ENCODE measurements around the gene ITGB3BP. TPM values are rescaled to one million over a fixed set of nuclear protein-coding genes. Genes with fewer than 3 reads are reported as not detected.
"Not testable (repeated sequence)": the region's sequence is repeated elsewhere in the genome, so short reads cannot be mapped to it uniquely, and the experiment has no call there.

The ITGB3BP gene
- total RNA-seq, 1 experiment from 2014 or later, result 51.5 TPM

DNA sequence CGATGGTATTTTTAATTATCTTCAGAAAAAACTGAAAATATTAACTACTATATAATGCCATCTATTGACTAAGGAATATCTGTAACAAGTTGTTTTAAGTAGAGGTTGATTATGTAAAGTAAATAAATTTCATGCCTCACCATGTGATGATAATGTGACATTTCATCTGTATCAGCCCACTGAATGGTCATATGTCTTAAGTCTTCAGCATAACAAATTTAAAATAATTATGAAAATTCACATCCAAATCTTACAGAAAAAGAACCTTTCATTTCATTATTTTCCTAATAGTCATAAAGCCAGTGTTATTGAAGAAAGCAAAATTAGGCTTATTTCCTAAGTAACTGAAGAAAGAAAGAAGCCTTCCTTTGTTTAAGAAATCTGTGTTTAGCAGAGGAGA is 72.6 kb downstream of the ITGB3BP start:
- in situ Hi-C loops (cut with HindIII; ENCODE audit: low pct_unique_long_range_greater_than_20kb, low sequenced_read_pairs), result no loop called here
- DNase-seq (ENCODE audit: low read depth, low spot score), result peak; percentile 68

DNA sequence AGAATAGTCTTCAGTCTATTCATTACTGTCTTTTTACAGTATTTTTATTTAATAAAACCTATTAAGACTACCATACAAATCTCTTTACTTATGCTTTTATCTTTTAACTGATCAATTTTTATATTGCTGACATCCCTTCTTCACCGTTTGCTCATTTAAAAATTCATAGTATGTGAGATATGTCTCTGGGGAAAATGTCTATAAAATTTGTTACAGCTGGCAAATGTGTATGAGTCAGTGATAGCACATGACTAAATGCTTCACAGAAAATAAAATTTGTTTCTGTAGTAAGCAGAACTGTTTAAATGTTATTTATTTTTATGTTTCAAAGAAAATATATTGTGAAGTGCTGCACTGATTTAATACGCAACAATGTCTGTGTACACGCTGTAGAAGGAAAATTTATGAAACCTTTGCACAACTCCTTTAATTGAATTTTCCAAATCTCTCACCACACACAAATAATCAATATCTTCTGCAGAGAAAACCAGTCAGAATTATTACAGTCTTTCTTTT is 74.2 kb downstream of the ITGB3BP start:
- in situ Hi-C loops (cut with HindIII; ENCODE audit: low pct_unique_long_range_greater_than_20kb, low sequenced_read_pairs), result no loop called here

DNA sequence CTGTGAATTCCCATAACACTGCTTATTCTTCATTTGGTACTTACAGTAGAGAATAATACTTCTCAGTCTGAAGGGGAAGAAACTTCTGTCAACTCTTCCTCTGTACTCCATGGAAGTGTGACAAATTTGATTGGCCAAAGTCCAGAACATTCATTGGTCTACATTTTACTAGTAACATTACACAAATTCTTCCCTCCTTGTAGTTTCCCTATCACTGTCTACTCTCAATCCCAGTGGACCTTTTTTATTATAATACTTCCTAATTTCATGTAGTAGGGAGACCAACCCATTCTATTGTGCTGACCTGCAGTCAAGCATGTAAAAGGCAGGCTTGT is 80.9 kb downstream of the ITGB3BP start:
- in situ Hi-C loops (cut with HindIII; ENCODE audit: low pct_unique_long_range_greater_than_20kb, low sequenced_read_pairs), result no loop called here
- DNase-seq (ENCODE audit: low read depth, low spot score), result no peak

More for the DNA sequence above, 74.2 kb downstream of the ITGB3BP start:
- no peak for DNase-seq (ENCODE audit: low read depth, low spot score)

DNA sequence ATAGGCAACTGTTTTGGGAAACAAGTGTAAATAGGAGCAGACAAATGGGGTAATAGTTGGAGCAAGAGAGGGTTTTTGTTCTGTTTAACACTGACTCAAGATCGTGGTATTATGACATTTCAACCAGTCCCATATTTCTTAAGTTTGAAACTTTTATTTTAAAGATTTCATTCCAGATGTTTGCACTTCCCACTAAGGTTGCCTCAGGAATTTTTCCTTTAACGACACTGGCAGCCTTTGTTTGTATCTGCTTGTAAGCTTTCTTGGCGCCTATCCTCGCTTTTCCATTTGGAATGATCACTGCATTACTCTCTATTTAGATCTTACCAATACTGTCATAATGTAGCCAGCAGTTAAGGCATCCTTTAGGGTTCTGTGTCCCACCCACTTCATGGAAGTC is 87.9 kb downstream of the ITGB3BP start:
- DNase-seq (ENCODE audit: low read depth, low spot score), result no peak
- in situ Hi-C loops (cut with HindIII; ENCODE audit: low pct_unique_long_range_greater_than_20kb, low sequenced_read_pairs), result no loop called here

DNA sequence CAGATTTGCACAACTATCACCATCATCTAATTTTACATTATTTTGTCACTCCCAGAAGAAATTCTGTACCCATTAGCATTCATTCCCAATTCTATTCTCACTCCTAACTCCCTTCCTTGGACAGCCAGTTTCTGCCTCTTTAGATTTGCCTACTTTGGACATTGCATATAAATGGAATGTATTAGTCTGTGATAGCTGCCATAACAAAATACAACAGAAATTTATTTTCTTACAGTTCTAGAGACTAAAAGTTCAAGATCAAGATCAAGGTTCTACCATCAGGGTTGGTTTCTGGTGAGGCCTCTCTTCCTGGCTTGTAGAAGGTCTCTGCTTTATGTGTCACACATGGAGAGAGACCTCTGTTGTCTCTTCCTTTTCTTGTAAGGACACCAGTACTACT is 93.7 kb downstream of the ITGB3BP start:
- no peak for DNase-seq (ENCODE audit: low read depth, low spot score)
- in situ Hi-C loops (cut with HindIII; ENCODE audit: low pct_unique_long_range_greater_than_20kb, low sequenced_read_pairs), result no loop called here

DNA sequence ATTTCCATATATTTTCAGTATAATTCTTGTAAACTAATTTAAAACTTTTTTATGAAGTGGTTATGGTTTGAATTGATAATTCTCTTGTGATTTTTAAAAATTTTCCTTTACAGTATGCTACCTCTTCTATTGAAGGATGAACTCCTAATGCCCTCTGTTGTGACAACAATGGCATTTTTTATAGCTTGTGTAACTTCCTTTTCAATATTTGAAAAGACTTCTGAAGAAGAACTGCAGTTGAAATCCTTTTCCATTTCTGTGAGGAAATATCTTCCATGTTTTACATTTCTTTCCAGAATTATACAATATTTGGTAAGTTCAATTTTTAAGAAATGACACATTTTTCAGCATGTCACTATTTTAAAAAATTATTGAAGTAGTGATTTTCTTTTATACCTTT is 94.2 kb downstream of the ITGB3BP start:
- in situ Hi-C loops (cut with HindIII; ENCODE audit: low pct_unique_long_range_greater_than_20kb, low sequenced_read_pairs), result no loop called here
- DNase-seq (ENCODE audit: low read depth, low spot score), result no peak

DNA sequence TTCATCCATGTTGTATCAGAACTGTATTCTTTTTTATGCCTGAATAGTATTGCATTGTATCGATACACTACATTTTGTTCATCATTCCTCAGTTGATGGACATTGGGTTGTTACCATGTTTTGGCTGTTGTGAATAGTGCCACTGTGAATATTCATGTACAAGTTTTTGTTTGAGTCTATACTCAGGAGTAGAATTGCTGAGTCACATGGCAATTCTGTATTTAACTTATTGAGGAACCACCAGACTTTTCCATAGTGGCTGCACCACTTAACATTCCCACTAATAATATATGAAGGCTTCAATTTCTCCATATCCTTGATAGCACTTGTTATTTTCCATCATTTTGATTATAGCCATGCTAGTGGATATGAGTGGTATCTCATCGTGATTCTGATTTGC is 99.4 kb downstream of the ITGB3BP start:
- in situ Hi-C loops (cut with HindIII; ENCODE audit: low pct_unique_long_range_greater_than_20kb, low sequenced_read_pairs), result no loop called here
- no peak for DNase-seq (ENCODE audit: low read depth, low spot score)

DNA sequence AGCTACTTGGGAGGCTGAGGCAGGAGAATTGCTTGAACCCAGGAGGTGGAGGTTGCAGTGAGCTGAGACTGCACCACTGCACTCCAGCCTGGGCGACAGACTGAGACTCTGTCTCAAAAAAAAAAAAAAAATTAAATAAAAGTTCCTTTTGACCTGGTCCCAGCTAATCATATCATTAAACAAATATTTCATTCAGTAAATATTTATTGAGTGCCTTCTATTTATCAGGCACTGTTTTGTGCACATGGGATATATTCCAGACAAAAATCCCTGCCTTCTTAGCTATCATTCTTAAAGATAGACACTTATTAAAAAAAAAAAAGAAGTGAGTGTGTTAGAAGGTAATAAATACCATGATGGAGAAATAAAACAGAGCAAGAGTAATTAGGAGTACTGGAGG is 102.3 kb downstream of the ITGB3BP start:
- in situ Hi-C loops (cut with HindIII; ENCODE audit: low pct_unique_long_range_greater_than_20kb, low sequenced_read_pairs); DNase-seq (ENCODE audit: low read depth, low spot score): not testable (repeated sequence)

DNA sequence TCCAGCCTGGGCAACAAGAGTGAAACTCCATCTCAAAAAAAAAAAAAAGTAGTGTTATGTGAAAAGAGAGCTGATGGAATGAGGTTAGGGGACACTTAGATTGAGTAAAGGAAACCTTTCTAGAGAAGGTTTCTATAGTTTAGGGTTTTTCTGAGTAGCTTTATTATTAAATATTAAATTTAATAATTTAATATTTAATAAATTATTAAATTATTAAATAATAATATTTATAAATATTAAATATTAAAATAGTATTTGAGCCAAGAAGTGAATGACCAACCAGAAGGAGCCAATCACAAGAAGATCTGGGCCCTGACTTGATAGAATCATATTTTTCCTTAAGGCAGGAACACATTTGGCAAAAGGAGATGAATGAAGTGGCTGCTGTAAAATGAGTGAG is 104.9 kb downstream of the ITGB3BP start:
- DNase-seq (ENCODE audit: low read depth, low spot score), result no peak
- in situ Hi-C loops (cut with HindIII; ENCODE audit: low pct_unique_long_range_greater_than_20kb, low sequenced_read_pairs), result no loop called here

DNA sequence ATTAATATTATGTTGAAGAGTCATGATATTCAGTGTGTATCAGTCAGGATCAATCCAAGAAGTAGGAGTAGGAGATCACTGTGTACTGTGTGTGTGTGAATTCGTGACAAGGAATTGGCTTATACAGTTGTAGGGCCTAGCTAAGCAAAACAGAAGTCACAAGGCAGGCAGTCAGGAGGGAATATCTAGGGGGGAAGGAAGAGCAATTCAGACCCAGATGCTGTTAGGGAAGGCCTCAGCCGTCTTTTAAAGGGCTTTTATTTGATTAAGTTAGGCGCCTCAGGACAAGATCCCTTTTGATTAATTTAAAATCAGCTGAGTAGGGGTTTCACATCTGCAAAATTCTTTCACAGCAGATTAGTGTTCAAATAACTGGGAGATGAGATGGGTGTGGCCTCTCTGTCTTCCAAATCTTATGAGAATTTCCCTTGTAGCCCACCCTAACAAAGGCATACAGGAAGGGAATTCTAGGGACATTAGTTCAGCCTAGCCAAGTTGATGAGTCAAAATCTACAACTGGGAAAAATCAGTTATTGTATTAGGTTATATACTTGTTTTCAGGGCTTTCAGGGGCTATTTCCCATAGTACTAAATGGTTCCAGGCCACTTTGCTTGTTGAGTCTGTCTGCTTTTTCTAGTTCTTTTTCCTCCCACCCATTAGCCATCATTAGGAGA is 108.2 kb downstream of the ITGB3BP start:
- peak; percentile 97 for DNase-seq (ENCODE audit: low read depth, low spot score)
- in situ Hi-C loops (cut with HindIII; ENCODE audit: low pct_unique_long_range_greater_than_20kb, low sequenced_read_pairs), result no loop called here

DNA sequence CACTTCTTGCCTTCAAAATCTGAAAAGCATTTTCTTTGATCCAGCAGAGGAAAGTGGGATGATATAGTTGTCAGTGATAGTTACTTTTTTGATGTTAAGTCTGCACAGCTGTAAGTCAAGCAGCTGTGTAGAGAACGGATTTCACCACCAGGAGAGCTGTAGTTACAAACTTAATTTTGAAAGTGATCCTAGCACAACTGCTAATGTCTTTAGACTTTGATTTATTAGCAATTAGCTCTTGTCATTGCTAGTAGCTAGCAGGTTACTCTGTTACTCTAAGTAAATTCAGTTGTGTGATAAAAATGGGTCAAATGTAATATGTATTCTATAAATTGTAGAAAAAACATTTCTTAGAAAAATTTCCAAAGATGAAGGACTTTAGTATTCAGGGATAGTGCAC is 109.6 kb downstream of the ITGB3BP start:
- peak; percentile 30 for DNase-seq (ENCODE audit: low read depth, low spot score)
- in situ Hi-C loops (cut with HindIII; ENCODE audit: low pct_unique_long_range_greater_than_20kb, low sequenced_read_pairs), result no loop called here

DNA sequence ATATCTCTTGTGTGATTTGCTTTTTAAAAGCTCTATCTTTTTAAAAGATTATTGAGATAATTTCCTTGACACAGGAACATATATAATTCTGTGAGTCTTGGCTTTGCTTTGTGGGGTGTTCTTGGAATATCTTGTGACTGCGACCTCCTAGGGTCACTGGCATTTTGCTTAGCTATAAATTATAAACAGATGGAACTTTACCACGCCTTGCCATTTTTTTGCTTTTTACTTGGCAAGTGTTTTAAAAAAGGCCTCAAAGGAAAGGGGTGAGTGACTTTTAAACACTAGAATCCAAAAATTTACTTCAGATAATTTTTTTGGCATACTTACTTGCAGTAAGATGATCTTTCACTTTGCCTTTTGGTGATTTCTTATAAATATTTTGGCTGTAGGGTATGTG is 112.0 kb downstream of the ITGB3BP start:
- in situ Hi-C loops (cut with HindIII; ENCODE audit: low pct_unique_long_range_greater_than_20kb, low sequenced_read_pairs), result no loop called here
- no peak for DNase-seq (ENCODE audit: low read depth, low spot score)

DNA sequence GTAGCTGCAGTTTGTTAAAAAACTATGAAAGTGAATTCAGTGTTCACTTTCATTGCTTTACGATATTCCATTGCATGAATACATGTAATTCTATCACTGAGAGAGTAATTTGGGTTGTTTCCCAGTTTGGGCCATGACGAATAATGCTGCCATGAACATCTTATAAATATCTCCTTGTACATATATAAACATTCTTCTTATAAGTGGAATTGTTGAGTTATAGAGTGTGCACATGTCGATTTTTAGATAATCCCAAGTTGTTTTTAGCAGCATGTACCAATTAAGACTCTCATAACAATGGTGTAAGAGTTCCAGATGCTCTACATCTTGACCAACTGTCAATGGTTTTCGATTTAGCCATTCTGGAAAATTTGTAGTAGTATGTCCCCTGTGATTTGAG is 114.7 kb downstream of the ITGB3BP start:
- in situ Hi-C loops (cut with HindIII; ENCODE audit: low pct_unique_long_range_greater_than_20kb, low sequenced_read_pairs), result no loop called here
- no peak for DNase-seq (ENCODE audit: low read depth, low spot score)

DNA sequence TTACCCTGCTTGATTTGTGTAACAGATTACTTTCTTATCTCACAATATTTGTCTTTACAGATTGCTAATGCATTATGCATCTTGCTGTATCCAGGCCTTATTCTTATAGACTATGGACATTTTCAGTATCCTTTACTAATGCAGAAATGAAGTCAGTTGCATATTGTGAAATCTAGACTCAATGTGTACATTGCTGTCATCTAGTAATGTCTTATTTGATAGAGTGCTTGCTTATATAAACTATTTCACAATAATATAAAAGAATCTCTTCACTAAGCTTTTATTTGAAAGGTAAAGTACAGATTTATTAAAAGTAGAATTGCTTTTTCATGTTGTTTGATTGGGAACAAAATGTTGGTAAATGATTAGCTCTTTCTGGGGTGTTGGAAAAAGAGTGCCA is 116.0 kb downstream of the ITGB3BP start:
- no peak for DNase-seq (ENCODE audit: low read depth, low spot score)
- in situ Hi-C loops (cut with HindIII; ENCODE audit: low pct_unique_long_range_greater_than_20kb, low sequenced_read_pairs), result no loop called here

DNA sequence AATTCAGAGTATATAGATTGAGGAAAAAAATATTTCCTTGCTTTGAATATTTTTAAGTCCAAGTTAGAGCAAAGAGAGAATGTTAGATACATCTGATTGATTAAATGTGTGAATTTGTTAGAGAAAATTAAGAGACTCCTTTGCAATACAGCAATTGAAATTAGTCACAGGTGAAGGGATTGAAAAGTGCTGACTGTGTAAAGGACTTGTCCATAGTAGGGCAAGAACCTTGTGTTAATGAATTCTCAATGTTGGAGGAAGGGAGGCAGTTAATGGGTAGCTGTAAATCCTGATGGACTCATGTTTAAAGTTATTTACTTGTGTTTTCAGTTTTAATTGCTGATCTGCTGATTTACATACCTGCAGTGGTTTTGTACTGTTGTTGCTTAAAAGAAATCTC is 117.0 kb downstream of the ITGB3BP start:
- DNase-seq (ENCODE audit: low read depth, low spot score), result no peak
- in situ Hi-C loops (cut with HindIII; ENCODE audit: low pct_unique_long_range_greater_than_20kb, low sequenced_read_pairs), result no loop called here

DNA sequence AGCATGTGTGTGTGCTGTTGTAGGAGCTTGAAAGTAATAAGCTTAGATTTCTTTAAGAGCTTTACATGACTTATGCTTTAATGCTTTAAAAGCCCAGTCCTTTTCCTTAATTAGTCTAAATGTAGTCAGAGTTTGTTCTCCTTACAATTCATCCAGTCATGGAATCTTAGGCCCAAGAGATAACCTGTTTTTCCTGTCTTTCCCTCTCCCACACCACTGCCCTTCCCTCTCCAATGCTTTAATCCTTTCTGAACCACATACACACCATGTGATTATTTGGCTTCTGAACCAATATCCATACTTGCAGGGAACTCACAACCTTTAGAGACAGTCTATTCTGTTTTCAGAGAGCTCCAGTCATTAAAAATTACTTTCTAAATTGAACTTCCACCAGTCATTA is 118.0 kb downstream of the ITGB3BP start:
- no peak for DNase-seq (ENCODE audit: low read depth, low spot score)
- in situ Hi-C loops (cut with HindIII; ENCODE audit: low pct_unique_long_range_greater_than_20kb, low sequenced_read_pairs), result no loop called here

DNA sequence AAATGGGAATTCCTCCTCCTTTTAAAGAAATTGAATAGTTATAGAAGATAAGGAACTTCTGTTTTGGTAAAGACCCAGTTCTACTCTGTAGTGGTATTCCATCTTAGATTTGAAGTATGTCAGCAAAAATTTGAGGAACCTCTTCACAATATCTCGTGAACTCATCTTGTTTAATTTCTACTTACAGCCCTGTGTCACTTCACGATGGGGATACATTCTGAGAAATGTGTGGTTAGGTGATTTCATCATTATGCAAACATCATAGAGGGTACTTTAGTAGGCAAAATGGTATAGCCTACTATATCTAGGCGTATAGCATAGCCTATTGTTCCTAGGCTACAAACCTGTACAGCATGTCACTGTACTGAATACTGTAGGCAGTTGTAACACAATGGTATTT is 119.6 kb downstream of the ITGB3BP start:
- no peak for DNase-seq (ENCODE audit: low read depth, low spot score)
- in situ Hi-C loops (cut with HindIII; ENCODE audit: low pct_unique_long_range_greater_than_20kb, low sequenced_read_pairs), result no loop called here

DNA sequence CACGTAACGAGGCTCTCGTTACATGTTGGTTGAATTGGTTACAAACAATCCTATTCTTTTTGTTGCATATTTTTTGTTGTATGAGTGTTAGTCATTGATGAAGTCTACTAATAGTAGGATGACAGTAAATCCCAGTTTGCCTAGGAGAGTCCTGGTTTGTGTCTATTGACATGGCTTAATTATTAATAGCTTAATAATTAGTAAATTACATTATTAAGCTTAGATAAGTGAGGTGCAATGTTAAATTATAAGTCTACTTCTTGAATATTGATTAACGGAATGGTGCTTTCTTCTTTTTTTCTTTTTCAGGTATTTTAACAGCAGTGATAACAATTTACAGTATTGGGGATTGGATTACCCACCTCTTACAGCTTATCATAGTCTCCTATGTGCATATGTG is 121.1 kb downstream of the ITGB3BP start:
- DNase-seq (ENCODE audit: low read depth, low spot score), result no peak
- in situ Hi-C loops (cut with HindIII; ENCODE audit: low pct_unique_long_range_greater_than_20kb, low sequenced_read_pairs), result no loop called here
